Testis (tissue), 2 donors: ENCODE measurements around the gene CRACDL.

Source experiments
- POLR2A ChIP-seq: fragments of 450-650 bp; IDR thresholded peaks from one replicate; pipeline ENCODE4 v1.6.1; 2017; ENCODE audit warnings: antibody characterized with exemption, mild to moderate bottlenecking, moderate library complexity
- TF ChIP-seq, protein P1 (sequence below), 3 experiments: fragments of 450-650 bp in 2 of 3; fragments of 200-600 bp in 1 of 3; sonication (generic) in 1 of 3; IDR thresholded peaks; one replicate each; pipeline ENCODE4 v1.5.1; 2016 to 2019; ENCODE audit warnings: antibody characterized with exemption in 3 of 3, mild to moderate bottlenecking in 2 of 3, moderate library complexity in 1 of 3

DNA sequence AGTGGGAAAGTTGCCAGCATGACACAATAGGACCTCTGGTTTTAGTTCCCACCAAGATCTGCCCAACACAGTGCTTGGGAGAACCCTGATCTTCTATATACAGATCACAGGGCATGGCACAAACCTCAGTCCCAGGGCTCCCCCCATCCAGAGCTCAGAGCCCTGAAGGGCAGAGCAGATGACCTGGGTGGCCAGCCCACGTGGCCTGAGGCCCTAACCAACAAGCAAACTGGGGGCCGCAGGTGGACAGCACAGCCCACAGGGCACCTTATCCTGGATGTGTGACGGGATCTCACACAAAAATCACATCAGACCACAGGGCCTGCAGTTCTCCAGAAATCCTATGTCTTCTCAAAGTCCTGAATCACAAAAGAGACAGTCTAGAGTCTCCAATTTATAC lies 34.7 kb downstream of the CRACDL start:
- TF ChIP-seq, protein P1, sequence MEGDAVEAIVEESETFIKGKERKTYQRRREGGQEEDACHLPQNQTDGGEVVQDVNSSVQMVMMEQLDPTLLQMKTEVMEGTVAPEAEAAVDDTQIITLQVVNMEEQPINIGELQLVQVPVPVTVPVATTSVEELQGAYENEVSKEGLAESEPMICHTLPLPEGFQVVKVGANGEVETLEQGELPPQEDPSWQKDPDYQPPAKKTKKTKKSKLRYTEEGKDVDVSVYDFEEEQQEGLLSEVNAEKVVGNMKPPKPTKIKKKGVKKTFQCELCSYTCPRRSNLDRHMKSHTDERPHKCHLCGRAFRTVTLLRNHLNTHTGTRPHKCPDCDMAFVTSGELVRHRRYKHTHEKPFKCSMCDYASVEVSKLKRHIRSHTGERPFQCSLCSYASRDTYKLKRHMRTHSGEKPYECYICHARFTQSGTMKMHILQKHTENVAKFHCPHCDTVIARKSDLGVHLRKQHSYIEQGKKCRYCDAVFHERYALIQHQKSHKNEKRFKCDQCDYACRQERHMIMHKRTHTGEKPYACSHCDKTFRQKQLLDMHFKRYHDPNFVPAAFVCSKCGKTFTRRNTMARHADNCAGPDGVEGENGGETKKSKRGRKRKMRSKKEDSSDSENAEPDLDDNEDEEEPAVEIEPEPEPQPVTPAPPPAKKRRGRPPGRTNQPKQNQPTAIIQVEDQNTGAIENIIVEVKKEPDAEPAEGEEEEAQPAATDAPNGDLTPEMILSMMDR (IDR thresholded peaks at IDR 0.05), result no peak
- TF ChIP-seq POLR2A, result no peak
